SK-N-SH treated with all-trans-retinoic acid at 6 μM for 48 hours (cell line): ENCODE data around the gene IGF1R.

Experiments used
- ATAC-seq: fragments of 200-7000 bp; cut with Tn5 transposase; 3 replicates; pipeline ENCODE4 v1.9.1; 2020; ENCODE audit warnings: mild to moderate bottlenecking, moderate library complexity
- ARNTL ChIP-seq: fragments of 450-650 bp; formaldehyde crosslinking; IDR thresholded peaks from 2 replicates; pipeline ENCODE4 v1.5.0; 2020; ENCODE audit warnings: low read depth, mild to moderate bottlenecking, moderate library complexity, borderline replicate concordance
- BACH2 ChIP-seq: fragments of 250-450 bp; sonication (Bioruptor Pico); IDR thresholded peaks from 2 replicates; pipeline ENCODE4 v1.9.0; 2021; ENCODE audit warnings: mild to moderate bottlenecking, borderline replicate concordance
- CSDC2 ChIP-seq: fragments of 250-450 bp; sonication (Bioruptor Pico); IDR thresholded peaks from 2 replicates; pipeline ENCODE4 v1.5.0; 2020; ENCODE audit warnings: mild to moderate bottlenecking, moderate library complexity
- ESRRG ChIP-seq: fragments of 250-450 bp; sonication (Bioruptor Pico); IDR thresholded peaks from 2 replicates; pipeline ENCODE4 v1.6.1; 2021; ENCODE audit warnings: mild to moderate bottlenecking
- ISL1 ChIP-seq: fragments of 250-450 bp; sonication (Bioruptor Pico); IDR thresholded peaks from 2 replicates; pipeline ENCODE4 v2.1.2; 2022; ENCODE audit warnings: mild to moderate bottlenecking, moderate library complexity
- OSR1 ChIP-seq: fragments of 250-450 bp; sonication (Bioruptor Pico); IDR thresholded peaks from 2 replicates; pipeline ENCODE4 v1.8.0; 2022; ENCODE audit warnings: moderate library complexity, mild to moderate bottlenecking, inconsistent platforms
- RARB ChIP-seq: fragments of 250-450 bp; sonication (Bioruptor Pico); IDR thresholded peaks from 2 replicates; pipeline ENCODE4 v1.8.0; 2021; ENCODE audit warnings: mild to moderate bottlenecking, moderate library complexity
- SNAI2 ChIP-seq: fragments of 250-450 bp; sonication (Bioruptor Pico); IDR thresholded peaks from 2 replicates; pipeline ENCODE4 v1.5.0; 2020; ENCODE audit warnings: mild to moderate bottlenecking, moderate library complexity
- TCF4 ChIP-seq: fragments of 250-450 bp; sonication (Bioruptor Pico); IDR thresholded peaks from 2 replicates; pipeline ENCODE4 v1.8.0; 2021; ENCODE audit warnings: mild to moderate bottlenecking, moderate library complexity, borderline replicate concordance
- TOX ChIP-seq: fragments of 250-450 bp; sonication (Bioruptor Pico); IDR thresholded peaks from 2 replicates; pipeline ENCODE4 v1.8.0; 2021; ENCODE audit warnings: mild to moderate bottlenecking, moderate library complexity, borderline replicate concordance
- ZC3H10 ChIP-seq: fragments of 250-450 bp; sonication (Bioruptor Pico); IDR thresholded peaks from 2 replicates; pipeline ENCODE4 v1.5.1; 2021; ENCODE audit warnings: mild to moderate bottlenecking, moderate library complexity
- ZFP3 ChIP-seq: fragments of 250-450 bp; sonication (Bioruptor Pico); IDR thresholded peaks from 2 replicates; pipeline ENCODE4 v1.5.0; 2020; ENCODE audit warnings: mild to moderate bottlenecking, moderate library complexity
- ZNF565 ChIP-seq: fragments of 450-650 bp; formaldehyde crosslinking; conservative IDR thresholded peaks from 2 replicates; pipeline ENCODE4 v1.5.0; 2020; ENCODE audit warnings: low read depth, mild to moderate bottlenecking, moderate library complexity
- ZNF70 ChIP-seq: fragments of 450-650 bp; formaldehyde crosslinking; IDR thresholded peaks from 2 replicates; pipeline ENCODE4 v1.5.0; 2020; ENCODE audit warnings: mild to moderate bottlenecking, moderate library complexity
- ZNF8 ChIP-seq: fragments of 450-650 bp; formaldehyde crosslinking; IDR thresholded peaks from 2 replicates; pipeline ENCODE4 v1.5.0; 2020; ENCODE audit warnings: mild to moderate bottlenecking, moderate library complexity
- TF ChIP-seq, protein P1 (sequence below): fragments of 250-450 bp; sonication (Bioruptor Pico); IDR thresholded peaks from 2 replicates; pipeline ENCODE4 v1.8.0; 2020; ENCODE audit warnings: mild to moderate bottlenecking, moderate library complexity, borderline replicate concordance
- TF ChIP-seq, protein P2 (sequence below): fragments of 250-450 bp; sonication (Bioruptor Pico); IDR thresholded peaks from 2 replicates; pipeline ENCODE4 v1.5.1; 2021; ENCODE audit warnings: mild to moderate bottlenecking, moderate library complexity
- TF ChIP-seq, protein P3 (sequence below): fragments of 250-450 bp; sonication (Bioruptor Pico); IDR thresholded peaks from 2 replicates; pipeline ENCODE4 v1.5.1; 2020; ENCODE audit warnings: low read depth, mild to moderate bottlenecking, moderate library complexity
- TF ChIP-seq, protein P4 (sequence below): fragments of 250-450 bp; sonication (Bioruptor Pico); IDR thresholded peaks from 2 replicates; pipeline ENCODE4 v1.8.0; 2021; ENCODE audit warnings: low read depth, mild to moderate bottlenecking, moderate library complexity, borderline replicate concordance
- TF ChIP-seq, protein P5 (sequence below): fragments of 250-450 bp; sonication (Bioruptor Pico); IDR thresholded peaks from 2 replicates; pipeline ENCODE4 v1.5.0; 2020; ENCODE audit warnings: mild to moderate bottlenecking, moderate library complexity

Gene IGF1R

GRCh38 chr15:98717942-98718341 is 69.6 kb downstream of the IGF1R start:
- no peak for TF ChIP-seq ESRRG
- no peak for ATAC-seq

GRCh38 chr15:98718426-98719136 is 70.2 kb downstream of the IGF1R start:
- TF ChIP-seq, protein P1, sequence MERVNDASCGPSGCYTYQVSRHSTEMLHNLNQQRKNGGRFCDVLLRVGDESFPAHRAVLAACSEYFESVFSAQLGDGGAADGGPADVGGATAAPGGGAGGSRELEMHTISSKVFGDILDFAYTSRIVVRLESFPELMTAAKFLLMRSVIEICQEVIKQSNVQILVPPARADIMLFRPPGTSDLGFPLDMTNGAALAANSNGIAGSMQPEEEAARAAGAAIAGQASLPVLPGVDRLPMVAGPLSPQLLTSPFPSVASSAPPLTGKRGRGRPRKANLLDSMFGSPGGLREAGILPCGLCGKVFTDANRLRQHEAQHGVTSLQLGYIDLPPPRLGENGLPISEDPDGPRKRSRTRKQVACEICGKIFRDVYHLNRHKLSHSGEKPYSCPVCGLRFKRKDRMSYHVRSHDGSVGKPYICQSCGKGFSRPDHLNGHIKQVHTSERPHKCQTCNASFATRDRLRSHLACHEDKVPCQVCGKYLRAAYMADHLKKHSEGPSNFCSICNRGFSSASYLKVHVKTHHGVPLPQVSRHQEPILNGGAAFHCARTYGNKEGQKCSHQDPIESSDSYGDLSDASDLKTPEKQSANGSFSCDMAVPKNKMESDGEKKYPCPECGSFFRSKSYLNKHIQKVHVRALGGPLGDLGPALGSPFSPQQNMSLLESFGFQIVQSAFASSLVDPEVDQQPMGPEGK (CRISPR knock-in tag): no peak
- TF ChIP-seq ZNF8 (no peak), SNAI2 (no peak), ZFP3 (CRISPR knock-in tag) (no peak), ESRRG (no peak), RARB (CRISPR knock-in tag) (no peak), CSDC2 (CRISPR knock-in tag) (no peak), TOX (CRISPR knock-in tag) (no peak), BACH2 (no peak), ARNTL (CRISPR knock-in tag) (no peak), ZC3H10 (no peak), TCF4 (CRISPR knock-in tag) (no peak)
- TF ChIP-seq, protein P2, sequence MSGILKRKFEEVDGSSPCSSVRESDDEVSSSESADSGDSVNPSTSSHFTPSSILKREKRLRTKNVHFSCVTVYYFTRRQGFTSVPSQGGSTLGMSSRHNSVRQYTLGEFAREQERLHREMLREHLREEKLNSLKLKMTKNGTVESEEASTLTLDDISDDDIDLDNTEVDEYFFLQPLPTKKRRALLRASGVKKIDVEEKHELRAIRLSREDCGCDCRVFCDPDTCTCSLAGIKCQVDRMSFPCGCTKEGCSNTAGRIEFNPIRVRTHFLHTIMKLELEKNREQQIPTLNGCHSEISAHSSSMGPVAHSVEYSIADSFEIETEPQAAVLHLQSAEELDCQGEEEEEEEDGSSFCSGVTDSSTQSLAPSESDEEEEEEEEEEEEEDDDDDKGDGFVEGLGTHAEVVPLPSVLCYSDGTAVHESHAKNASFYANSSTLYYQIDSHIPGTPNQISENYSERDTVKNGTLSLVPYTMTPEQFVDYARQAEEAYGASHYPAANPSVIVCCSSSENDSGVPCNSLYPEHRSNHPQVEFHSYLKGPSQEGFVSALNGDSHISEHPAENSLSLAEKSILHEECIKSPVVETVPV: no peak
- TF ChIP-seq, protein P3, sequence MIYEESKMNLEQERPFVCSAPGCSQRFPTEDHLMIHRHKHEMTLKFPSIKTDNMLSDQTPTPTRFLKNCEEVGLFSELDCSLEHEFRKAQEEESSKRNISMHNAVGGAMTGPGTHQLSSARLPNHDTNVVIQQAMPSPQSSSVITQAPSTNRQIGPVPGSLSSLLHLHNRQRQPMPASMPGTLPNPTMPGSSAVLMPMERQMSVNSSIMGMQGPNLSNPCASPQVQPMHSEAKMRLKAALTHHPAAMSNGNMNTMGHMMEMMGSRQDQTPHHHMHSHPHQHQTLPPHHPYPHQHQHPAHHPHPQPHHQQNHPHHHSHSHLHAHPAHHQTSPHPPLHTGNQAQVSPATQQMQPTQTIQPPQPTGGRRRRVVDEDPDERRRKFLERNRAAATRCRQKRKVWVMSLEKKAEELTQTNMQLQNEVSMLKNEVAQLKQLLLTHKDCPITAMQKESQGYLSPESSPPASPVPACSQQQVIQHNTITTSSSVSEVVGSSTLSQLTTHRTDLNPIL: no peak
- TF ChIP-seq, protein P4, sequence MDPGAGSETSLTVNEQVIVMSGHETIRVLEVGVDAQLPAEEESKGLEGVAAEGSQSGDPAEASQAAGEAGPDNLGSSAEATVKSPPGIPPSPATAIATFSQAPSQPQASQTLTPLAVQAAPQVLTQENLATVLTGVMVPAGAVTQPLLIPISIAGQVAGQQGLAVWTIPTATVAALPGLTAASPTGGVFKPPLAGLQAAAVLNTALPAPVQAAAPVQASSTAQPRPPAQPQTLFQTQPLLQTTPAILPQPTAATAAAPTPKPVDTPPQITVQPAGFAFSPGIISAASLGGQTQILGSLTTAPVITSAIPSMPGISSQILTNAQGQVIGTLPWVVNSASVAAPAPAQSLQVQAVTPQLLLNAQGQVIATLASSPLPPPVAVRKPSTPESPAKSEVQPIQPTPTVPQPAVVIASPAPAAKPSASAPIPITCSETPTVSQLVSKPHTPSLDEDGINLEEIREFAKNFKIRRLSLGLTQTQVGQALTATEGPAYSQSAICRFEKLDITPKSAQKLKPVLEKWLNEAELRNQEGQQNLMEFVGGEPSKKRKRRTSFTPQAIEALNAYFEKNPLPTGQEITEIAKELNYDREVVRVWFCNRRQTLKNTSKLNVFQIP: no peak
- TF ChIP-seq, protein P5, sequence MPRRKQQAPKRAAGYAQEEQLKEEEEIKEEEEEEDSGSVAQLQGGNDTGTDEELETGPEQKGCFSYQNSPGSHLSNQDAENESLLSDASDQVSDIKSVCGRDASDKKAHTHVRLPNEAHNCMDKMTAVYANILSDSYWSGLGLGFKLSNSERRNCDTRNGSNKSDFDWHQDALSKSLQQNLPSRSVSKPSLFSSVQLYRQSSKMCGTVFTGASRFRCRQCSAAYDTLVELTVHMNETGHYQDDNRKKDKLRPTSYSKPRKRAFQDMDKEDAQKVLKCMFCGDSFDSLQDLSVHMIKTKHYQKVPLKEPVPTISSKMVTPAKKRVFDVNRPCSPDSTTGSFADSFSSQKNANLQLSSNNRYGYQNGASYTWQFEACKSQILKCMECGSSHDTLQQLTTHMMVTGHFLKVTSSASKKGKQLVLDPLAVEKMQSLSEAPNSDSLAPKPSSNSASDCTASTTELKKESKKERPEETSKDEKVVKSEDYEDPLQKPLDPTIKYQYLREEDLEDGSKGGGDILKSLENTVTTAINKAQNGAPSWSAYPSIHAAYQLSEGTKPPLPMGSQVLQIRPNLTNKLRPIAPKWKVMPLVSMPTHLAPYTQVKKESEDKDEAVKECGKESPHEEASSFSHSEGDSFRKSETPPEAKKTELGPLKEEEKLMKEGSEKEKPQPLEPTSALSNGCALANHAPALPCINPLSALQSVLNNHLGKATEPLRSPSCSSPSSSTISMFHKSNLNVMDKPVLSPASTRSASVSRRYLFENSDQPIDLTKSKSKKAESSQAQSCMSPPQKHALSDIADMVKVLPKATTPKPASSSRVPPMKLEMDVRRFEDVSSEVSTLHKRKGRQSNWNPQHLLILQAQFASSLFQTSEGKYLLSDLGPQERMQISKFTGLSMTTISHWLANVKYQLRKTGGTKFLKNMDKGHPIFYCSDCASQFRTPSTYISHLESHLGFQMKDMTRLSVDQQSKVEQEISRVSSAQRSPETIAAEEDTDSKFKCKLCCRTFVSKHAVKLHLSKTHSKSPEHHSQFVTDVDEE: no peak
- ATAC-seq: no peak

DNA sequence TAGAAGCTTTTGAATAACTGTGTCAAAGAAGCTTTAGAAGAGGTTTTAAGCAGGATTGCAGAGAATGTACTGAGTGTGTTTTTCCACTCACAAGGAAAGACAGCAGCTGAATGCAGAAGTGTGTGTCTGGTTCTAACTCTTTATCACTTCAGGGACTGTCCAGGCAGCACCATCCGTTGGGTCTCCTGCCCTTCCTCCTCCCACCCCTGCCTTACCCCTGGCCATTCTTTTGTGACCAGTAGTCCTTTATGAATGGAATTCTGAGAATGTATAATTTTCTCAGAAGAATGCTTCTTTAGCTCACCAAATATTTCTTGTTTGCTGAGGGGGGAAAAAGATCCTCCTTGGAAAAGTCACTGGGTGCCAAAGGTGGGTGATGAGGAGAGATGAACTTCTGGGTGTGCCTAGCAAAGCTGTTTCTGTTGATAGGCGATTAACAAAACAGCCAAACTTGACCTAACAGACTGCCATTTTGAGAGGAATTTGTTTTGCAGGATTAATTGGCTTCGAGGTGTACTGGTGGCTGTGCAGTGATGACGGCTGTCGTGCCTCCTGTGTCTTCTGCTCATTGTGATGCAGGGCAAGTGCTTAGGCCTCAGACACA is 70.9 kb downstream of the IGF1R start:
- peak; percentile 54 for ATAC-seq
- TF ChIP-seq ZNF70 (no peak), ZFP3 (CRISPR knock-in tag) (no peak), ZNF565 (CRISPR knock-in tag) (no peak), BACH2 (no peak), RARB (CRISPR knock-in tag) (no peak), ISL1 (no peak), OSR1 (CRISPR knock-in tag) (no peak), ESRRG (no peak), TOX (CRISPR knock-in tag) (no peak), ZNF8 (no peak)
- TF ChIP-seq, protein P4: no peak
- TF ChIP-seq, protein P2: no peak
- TF ChIP-seq, protein P5: no peak
